ENCODE data around the gene ACOX1.

ACOX1 gene

DNA sequence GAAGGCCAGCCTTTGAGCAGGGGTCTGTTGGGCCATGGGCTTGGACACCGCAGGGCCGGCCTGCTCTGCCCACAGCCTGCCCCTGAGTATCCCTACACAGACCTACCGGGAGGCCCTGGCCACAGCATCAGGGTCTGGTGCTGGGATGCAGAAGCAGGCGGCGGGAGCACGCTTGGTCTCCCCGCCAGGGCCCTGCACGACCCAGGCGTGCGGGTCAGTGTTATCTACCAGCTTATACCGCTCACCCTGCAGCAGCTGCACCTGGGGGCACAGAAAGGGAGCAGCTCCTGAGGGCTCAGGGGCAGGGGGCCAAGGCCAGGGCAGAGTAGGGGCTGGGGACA, 39.3 kb upstream of the ACOX1 start (continued):
- TF ChIP-seq, protein P1, sequence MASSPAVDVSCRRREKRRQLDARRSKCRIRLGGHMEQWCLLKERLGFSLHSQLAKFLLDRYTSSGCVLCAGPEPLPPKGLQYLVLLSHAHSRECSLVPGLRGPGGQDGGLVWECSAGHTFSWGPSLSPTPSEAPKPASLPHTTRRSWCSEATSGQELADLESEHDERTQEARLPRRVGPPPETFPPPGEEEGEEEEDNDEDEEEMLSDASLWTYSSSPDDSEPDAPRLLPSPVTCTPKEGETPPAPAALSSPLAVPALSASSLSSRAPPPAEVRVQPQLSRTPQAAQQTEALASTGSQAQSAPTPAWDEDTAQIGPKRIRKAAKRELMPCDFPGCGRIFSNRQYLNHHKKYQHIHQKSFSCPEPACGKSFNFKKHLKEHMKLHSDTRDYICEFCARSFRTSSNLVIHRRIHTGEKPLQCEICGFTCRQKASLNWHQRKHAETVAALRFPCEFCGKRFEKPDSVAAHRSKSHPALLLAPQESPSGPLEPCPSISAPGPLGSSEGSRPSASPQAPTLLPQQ (tag by site-specific recombination; IDR thresholded peaks at IDR 0.05) = no peak
- no peak for TF ChIP-seq HOXC10 (CRISPR knock-in tag; IDR thresholded peaks at IDR 0.05)

DNA sequence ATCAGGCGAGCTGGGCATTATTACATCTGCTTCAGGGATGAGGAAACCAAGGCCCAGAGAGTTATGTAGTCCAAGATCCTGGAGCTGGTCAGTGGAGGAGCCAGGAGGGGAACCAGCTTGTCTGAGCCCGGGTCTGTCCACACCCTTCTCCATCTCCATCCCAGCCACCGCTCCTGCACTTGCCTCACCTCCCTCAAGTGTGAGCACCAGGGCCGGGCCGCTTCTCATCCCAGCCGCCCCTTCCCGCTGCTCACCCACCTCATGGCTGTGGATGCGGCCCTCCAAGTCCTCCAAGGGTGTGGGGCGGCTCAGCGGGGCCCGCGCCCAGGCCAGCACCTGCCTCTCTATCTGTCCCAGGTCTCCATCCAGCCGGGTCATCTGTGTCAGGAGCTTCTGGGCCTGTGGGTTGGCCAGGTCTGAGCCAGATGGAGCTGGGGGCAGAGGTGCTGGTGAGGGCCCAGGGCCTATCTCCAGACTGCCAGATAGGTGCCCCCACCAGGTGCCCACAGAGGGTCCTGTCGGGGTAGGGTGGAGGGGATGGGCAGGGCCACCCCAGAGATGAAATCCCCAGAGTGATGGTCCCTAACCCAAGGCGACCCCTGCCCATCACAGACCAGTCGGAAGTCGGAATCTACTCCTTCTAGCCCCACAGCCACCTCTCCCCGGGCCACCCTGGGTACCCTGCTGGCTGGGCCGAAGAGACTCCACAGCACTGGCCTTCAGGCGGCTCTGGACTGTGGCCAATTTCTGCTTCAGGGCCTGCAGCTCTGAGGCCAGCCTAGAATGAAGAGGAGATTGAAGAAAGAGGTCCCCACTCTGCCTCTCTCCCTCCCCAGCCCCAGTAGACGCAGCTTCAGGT, 38.7 kb upstream of the ACOX1 start:
- CTCF ChIA-PET = interaction anchor here (0.6 to 8.4 kb wide), 7 partner anchors 16 to 262 kb away, joined by 3 to 136 read pairs (median 3); partner anchors contain the start of gene CDK3
- POLR2A ChIA-PET = interaction anchor here (1.0 to 2.0 kb wide), 2 partner anchors 12 to 55 kb away, joined by 5 read pairs; partner anchors contain the start of gene SRP68
- no peaks in the 10 kb centered on the region for H3K4me1 ChIP-seq (ENCODE audit: control insufficient read depth, insufficient read depth, low read length)
- H3K36me3 ChIP-seq (ENCODE audit: control insufficient read depth in 2 of 2, insufficient read depth in 1 of 2, low read length in 2 of 2) = no peaks in the 10 kb centered on the region
- no peak overlapping the region for H3K4me3 ChIP-seq (ENCODE audit: low read depth, low read length)
- no peaks in the 10 kb centered on the region for H3K9me3 ChIP-seq (ENCODE audit: control insufficient read depth, insufficient read depth, low read depth, low read length)
- H3K27ac ChIP-seq (ENCODE audit: extremely low read depth, low read depth, low read length) = no peak overlapping the region
- TF ChIP-seq ZNF248 (tag by site-specific recombination; IDR thresholded peaks at IDR 0.05) (no peak), KLF7 (tag by site-specific recombination; IDR thresholded peaks at IDR 0.05; ENCODE audit: borderline replicate concordance) (no peak), ZNF777 (tag by site-specific recombination; IDR thresholded peaks at IDR 0.05; ENCODE audit: borderline replicate concordance) (no peak), ZNF701 (tag by site-specific recombination; IDR thresholded peaks at IDR 0.05) (no peak), ZNF214 (tag by site-specific recombination; IDR thresholded peaks at IDR 0.05; ENCODE audit: borderline replicate concordance) (no peak), ZNF423 (tag by site-specific recombination; IDR thresholded peaks at IDR 0.05) (no peak), ZNF623 (tag by site-specific recombination; IDR thresholded peaks at IDR 0.05) (no peak), ZNF274 (IDR thresholded peaks at IDR 0.05; ENCODE audit: low read length) (no peak), ZNF274 (tag by site-specific recombination; IDR thresholded peaks at IDR 0.05; ENCODE audit: borderline replicate concordance) (no peak), ZNF596 (tag by site-specific recombination; IDR thresholded peaks at IDR 0.05) (no peak), ZNF174 (tag by site-specific recombination; IDR thresholded peaks at IDR 0.05) (no peak)
- TF ChIP-seq, protein P2, sequence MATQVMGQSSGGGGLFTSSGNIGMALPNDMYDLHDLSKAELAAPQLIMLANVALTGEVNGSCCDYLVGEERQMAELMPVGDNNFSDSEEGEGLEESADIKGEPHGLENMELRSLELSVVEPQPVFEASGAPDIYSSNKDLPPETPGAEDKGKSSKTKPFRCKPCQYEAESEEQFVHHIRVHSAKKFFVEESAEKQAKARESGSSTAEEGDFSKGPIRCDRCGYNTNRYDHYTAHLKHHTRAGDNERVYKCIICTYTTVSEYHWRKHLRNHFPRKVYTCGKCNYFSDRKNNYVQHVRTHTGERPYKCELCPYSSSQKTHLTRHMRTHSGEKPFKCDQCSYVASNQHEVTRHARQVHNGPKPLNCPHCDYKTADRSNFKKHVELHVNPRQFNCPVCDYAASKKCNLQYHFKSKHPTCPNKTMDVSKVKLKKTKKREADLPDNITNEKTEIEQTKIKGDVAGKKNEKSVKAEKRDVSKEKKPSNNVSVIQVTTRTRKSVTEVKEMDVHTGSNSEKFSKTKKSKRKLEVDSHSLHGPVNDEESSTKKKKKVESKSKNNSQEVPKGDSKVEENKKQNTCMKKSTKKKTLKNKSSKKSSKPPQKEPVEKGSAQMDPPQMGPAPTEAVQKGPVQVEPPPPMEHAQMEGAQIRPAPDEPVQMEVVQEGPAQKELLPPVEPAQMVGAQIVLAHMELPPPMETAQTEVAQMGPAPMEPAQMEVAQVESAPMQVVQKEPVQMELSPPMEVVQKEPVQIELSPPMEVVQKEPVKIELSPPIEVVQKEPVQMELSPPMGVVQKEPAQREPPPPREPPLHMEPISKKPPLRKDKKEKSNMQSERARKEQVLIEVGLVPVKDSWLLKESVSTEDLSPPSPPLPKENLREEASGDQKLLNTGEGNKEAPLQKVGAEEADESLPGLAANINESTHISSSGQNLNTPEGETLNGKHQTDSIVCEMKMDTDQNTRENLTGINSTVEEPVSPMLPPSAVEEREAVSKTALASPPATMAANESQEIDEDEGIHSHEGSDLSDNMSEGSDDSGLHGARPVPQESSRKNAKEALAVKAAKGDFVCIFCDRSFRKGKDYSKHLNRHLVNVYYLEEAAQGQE (tag by site-specific recombination; IDR thresholded peaks at IDR 0.05) = no peak
- TF ChIP-seq, protein P3, sequence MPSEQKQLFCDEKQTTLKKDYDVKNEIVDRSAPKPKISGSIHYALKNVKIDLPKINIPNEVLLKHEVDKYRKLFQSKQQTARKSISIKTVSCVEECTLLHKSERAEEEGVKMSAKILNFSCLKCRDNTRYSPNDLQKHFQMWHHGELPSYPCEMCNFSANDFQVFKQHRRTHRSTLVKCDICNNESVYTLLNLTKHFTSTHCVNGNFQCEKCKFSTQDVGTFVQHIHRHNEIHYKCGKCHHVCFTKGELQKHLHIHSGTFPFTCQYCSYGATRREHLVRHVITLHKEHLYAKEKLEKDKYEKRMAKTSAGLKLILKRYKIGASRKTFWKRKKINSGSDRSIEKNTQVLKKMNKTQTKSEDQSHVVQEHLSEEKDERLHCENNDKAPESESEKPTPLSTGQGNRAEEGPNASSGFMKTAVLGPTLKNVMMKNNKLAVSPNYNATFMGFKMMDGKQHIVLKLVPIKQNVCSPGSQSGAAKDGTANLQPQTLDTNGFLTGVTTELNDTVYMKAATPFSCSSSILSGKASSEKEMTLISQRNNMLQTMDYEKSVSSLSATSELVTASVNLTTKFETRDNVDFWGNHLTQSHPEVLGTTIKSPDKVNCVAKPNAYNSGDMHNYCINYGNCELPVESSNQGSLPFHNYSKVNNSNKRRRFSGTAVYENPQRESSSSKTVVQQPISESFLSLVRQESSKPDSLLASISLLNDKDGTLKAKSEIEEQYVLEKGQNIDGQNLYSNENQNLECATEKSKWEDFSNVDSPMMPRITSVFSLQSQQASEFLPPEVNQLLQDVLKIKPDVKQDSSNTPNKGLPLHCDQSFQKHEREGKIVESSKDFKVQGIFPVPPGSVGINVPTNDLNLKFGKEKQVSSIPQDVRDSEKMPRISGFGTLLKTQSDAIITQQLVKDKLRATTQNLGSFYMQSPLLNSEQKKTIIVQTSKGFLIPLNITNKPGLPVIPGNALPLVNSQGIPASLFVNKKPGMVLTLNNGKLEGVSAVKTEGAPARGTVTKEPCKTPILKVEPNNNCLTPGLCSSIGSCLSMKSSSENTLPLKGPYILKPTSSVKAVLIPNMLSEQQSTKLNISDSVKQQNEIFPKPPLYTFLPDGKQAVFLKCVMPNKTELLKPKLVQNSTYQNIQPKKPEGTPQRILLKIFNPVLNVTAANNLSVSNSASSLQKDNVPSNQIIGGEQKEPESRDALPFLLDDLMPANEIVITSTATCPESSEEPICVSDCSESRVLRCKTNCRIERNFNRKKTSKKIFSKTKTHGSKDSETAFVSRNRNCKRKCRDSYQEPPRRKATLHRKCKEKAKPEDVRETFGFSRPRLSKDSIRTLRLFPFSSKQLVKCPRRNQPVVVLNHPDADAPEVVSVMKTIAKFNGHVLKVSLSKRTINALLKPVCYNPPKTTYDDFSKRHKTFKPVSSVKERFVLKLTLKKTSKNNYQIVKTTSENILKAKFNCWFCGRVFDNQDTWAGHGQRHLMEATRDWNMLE (tag by site-specific recombination; conservative IDR thresholded peaks at IDR 0.05; ENCODE audit: low read depth) = no peak
- TF ChIP-seq, protein P4, sequence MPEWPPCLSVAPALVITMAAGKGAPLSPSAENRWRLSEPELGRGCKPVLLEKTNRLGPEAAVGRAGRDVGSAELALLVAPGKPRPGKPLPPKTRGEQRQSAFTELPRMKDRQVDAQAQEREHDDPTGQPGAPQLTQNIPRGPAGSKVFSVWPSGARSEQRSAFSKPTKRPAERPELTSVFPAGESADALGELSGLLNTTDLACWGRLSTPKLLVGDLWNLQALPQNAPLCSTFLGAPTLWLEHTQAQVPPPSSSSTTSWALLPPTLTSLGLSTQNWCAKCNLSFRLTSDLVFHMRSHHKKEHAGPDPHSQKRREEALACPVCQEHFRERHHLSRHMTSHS (tag by site-specific recombination; IDR thresholded peaks at IDR 0.05) = no peak

Data from HEK293 (cell line).